ENCODE measurements around the gene CD300LD. TPM values are rescaled to one million over a fixed set of nuclear protein-coding genes. Genes with fewer than 3 reads are reported as not detected.

The CD300LD gene
- total and polyA plus RNA-seq, 2 donors (not counting 1 experiment from before 2014, with no cell fraction given) = not detected

DNA sequence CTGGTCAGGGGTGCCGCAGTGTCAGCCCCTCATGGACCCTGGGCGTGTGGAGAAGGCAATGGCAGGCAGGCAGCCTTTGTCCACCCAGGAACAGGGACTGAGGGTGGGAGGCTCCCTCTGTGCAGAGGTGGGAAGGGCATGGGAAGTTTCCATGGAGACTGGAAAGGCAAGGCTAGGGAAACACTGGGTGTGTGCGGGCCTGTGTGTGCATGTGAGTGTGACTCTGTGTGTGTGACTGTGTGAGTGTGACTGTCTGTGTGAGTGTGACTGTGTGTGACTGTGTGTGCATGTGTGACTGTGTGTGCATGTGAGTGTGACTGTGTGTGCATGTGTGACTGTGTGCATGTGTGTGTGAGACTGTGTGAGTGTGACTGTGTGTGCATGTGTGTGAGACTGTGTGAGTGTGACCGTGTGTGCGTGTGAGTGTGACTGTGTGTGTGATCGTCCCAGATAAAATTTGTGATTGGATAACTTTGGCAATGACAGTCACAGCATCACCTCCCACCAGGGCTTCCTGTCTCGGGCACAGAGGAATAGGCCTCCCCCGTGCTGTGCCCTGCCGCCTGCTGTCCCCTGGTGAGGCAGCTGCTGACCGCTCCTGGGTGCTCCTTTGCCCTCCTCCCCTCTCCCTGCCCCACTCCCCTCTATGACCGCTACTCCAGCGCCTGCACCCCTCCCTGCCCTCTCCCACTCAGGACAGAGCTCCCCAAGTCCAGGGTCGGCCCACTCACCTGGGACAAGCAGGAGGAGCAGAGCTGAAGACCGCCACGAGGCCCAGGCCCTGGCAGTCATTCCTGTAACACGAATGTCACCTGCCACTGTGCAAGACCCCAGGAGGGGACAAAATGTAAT lies 46.9 kb downstream of the CD300LD start:
- no peaks in the 10 kb centered on the region for H3K79me2 ChIP-seq (ENCODE audit: control insufficient read depth, insufficient read depth, low read length)
- H4K20me1 ChIP-seq (ENCODE audit: control insufficient read depth, extremely low read depth, insufficient read depth, low read length) = no peaks in the 10 kb centered on the region
- no peaks in the 10 kb centered on the region for H3K27me3 ChIP-seq (ENCODE audit: control insufficient read depth, insufficient read depth, low read length)
- H3K4me3 ChIP-seq (replicated peaks in 1 of 4; ENCODE audit: control extremely low read depth in 1 of 4, insufficient read depth in 1 of 4, low read depth in 3 of 4, low read length in 4 of 4) = no peak overlapping the region
- H3K4me1 ChIP-seq (ENCODE audit: control insufficient read depth, extremely low read depth, insufficient read depth, low read length) = no peaks in the 10 kb centered on the region
- no peak overlapping the region for H2AFZ ChIP-seq (ENCODE audit: low read length)
- no peak overlapping the region for H3K9ac ChIP-seq (ENCODE audit: insufficient read depth, low read length)
- no peak overlapping the region for H3K4me2 ChIP-seq (ENCODE audit: extremely low read depth, insufficient read depth, low read length)
- H3K9me3 ChIP-seq (ENCODE audit: control insufficient read depth, insufficient read depth, low read depth, low read length) = no peaks in the 10 kb centered on the region
- TF ChIP-seq, protein P1, sequence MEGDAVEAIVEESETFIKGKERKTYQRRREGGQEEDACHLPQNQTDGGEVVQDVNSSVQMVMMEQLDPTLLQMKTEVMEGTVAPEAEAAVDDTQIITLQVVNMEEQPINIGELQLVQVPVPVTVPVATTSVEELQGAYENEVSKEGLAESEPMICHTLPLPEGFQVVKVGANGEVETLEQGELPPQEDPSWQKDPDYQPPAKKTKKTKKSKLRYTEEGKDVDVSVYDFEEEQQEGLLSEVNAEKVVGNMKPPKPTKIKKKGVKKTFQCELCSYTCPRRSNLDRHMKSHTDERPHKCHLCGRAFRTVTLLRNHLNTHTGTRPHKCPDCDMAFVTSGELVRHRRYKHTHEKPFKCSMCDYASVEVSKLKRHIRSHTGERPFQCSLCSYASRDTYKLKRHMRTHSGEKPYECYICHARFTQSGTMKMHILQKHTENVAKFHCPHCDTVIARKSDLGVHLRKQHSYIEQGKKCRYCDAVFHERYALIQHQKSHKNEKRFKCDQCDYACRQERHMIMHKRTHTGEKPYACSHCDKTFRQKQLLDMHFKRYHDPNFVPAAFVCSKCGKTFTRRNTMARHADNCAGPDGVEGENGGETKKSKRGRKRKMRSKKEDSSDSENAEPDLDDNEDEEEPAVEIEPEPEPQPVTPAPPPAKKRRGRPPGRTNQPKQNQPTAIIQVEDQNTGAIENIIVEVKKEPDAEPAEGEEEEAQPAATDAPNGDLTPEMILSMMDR (conservative IDR thresholded peaks at IDR 0.05 in 1 of 2, IDR thresholded peaks at IDR 0.05 in 1 of 2; ENCODE audit: low read depth in 1 of 2, low read length in 2 of 2) = no peak
- no peak for TF ChIP-seq EZH2 (IDR thresholded peaks at IDR 0.05; ENCODE audit: low read length, missing control alignments)
- no peak overlapping the region for H3K27ac ChIP-seq (ENCODE audit: insufficient read depth, low read length)
- no peak for DNase-seq (ENCODE audit: low read depth in 2 of 2)
- no peaks in the 10 kb centered on the region for H3K36me3 ChIP-seq (ENCODE audit: control insufficient read depth, insufficient read depth, low read length)

DNA sequence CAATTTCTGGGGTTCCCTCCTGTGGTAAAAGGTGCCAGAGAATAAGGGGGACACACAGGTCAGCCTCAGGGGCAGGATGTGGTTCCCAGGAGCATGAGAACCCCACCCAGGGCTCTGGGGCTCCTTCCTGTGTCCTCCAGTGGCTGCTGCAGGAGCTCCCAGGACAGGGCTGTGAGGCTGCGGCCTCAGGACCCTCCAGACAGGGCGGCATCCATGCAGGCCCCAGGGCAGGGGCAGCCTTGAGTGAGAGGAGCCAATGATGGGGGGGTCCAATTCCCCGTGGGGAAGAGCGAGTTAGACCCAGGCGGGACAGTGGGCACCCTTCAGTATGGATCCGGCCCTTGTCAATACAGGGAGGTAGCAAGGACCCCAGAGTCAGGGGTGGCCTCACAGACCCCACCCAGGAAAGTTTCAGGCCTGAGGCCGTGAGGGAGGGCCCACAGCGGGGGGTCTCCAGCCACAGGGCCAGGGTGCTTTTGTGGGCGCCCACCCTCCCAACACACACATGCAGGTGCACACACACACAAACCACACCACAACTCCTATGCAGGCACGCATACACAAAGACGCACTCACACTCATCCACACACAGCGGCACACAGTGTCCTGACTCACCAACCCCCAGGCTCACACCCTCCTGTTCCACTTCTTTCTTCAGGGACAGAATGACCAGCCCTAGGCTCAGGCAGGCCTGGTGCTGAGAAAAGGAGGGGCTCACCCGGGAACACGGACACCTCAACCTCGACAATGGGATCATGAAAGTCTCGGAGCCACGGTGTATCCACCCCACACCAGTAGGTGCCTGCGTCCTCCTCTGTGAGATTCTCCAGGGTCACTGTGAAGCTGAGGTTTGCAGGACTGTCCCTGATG lies 48.0 kb downstream of the CD300LD start:
- Histone ChIP-seq H3K27me3 (ENCODE audit: control insufficient read depth, insufficient read depth, low read length) (no peaks in the 10 kb centered on the region), H3K9ac (ENCODE audit: insufficient read depth, low read length) (no peak overlapping the region)

DNA sequence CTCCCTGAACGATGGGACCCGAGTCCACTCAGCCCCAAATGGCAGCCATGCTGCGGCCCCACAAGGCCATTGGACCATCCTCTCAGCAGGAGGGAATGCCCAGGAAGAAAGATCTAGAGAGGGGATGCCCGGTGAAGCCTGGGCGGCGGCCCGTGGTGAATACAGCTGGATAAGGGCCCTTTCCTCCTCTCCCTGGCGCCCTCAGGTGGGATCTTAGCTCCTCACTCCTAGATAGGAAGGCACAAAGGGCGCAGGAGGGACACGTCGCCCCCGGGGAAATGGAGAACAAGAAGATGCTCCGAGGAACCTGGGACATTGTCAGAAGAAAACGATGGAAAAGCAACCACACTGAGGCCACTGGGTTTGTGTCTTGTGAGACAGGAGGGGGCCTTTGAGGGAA lies 48.7 kb downstream of the CD300LD start:
- H3K79me2 ChIP-seq (ENCODE audit: control insufficient read depth, insufficient read depth, low read length) = no peaks in the 10 kb centered on the region
- H3K4me3 ChIP-seq (replicated peaks in 1 of 4; ENCODE audit: control extremely low read depth in 1 of 4, insufficient read depth in 1 of 4, low read depth in 3 of 4, low read length in 4 of 4) = no peak overlapping the region
- no peak overlapping the region for H3K9ac ChIP-seq (ENCODE audit: insufficient read depth, low read length)
- H3K9me3 ChIP-seq (ENCODE audit: control insufficient read depth, insufficient read depth, low read depth, low read length) = no peaks in the 10 kb centered on the region
- H3K4me1 ChIP-seq (ENCODE audit: control insufficient read depth, extremely low read depth, insufficient read depth, low read length) = no peaks in the 10 kb centered on the region
- no peak overlapping the region for H3K27ac ChIP-seq (ENCODE audit: insufficient read depth, low read length)
- no peaks in the 10 kb centered on the region for H3K36me3 ChIP-seq (ENCODE audit: control insufficient read depth, insufficient read depth, low read length)
- no peak for TF ChIP-seq EZH2 (IDR thresholded peaks at IDR 0.05; ENCODE audit: low read length, missing control alignments)
- TF ChIP-seq, protein P1 (conservative IDR thresholded peaks at IDR 0.05 in 1 of 2, IDR thresholded peaks at IDR 0.05 in 1 of 2; ENCODE audit: low read depth in 1 of 2, low read length in 2 of 2) = no peak
- DNase-seq (ENCODE audit: low read depth in 2 of 2) = no peak
- no peak overlapping the region for H2AFZ ChIP-seq (ENCODE audit: low read length)
- no peak overlapping the region for H3K4me2 ChIP-seq (ENCODE audit: extremely low read depth, insufficient read depth, low read length)
- no peaks in the 10 kb centered on the region for H4K20me1 ChIP-seq (ENCODE audit: control insufficient read depth, extremely low read depth, insufficient read depth, low read length)
- H3K27me3 ChIP-seq (ENCODE audit: control insufficient read depth, insufficient read depth, low read length) = no peaks in the 10 kb centered on the region

More for the DNA sequence above, 48.0 kb downstream of the CD300LD start:
- no peak overlapping the region for H3K27ac ChIP-seq (ENCODE audit: insufficient read depth, low read length)
- H3K79me2 ChIP-seq (ENCODE audit: control insufficient read depth, insufficient read depth, low read length) = no peaks in the 10 kb centered on the region
- H3K4me3 ChIP-seq (replicated peaks in 1 of 4; ENCODE audit: control extremely low read depth in 1 of 4, insufficient read depth in 1 of 4, low read depth in 3 of 4, low read length in 4 of 4) = no peak overlapping the region
- no peaks in the 10 kb centered on the region for H3K9me3 ChIP-seq (ENCODE audit: control insufficient read depth, insufficient read depth, low read depth, low read length)
- no peaks in the 10 kb centered on the region for H3K4me1 ChIP-seq (ENCODE audit: control insufficient read depth, extremely low read depth, insufficient read depth, low read length)
- no peak overlapping the region for H3K4me2 ChIP-seq (ENCODE audit: extremely low read depth, insufficient read depth, low read length)
- H2AFZ ChIP-seq (ENCODE audit: low read length) = no peak overlapping the region
- H3K36me3 ChIP-seq (ENCODE audit: control insufficient read depth, insufficient read depth, low read length) = no peaks in the 10 kb centered on the region
- DNase-seq (ENCODE audit: low read depth in 2 of 2) = no peak
- H4K20me1 ChIP-seq (ENCODE audit: control insufficient read depth, extremely low read depth, insufficient read depth, low read length) = no peaks in the 10 kb centered on the region
- TF ChIP-seq, protein P1 (conservative IDR thresholded peaks at IDR 0.05 in 1 of 2, IDR thresholded peaks at IDR 0.05 in 1 of 2; ENCODE audit: low read depth in 1 of 2, low read length in 2 of 2) = no peak
